Choroid plexus epithelial cell (primary cell): ENCODE results near the gene SERPINF2.

Experiments
- DNase-seq: peaks from one replicate; pipeline ENCODE4 v3.0.0-alpha.2; 2010; ENCODE audit warnings: low read depth
- H3K4me3 ChIP-seq: 2 replicates; pipeline ENCODE4 v1.5.1; 2011; ENCODE audit warnings: low read depth, mild to moderate bottlenecking, control low read depth, low read length, moderate library complexity
- CTCF ChIP-seq: conservative IDR thresholded peaks from 2 replicates; pipeline ENCODE4 v1.5.1; 2011; ENCODE audit warnings: low read depth, mild to moderate bottlenecking, control low read depth, inconsistent platforms, low read length, moderate library complexity

SERPINF2 gene

GRCh38 chr17:1776857-1777256 lies 34.2 kb downstream of the SERPINF2 start:
- no peak overlapping the region for H3K4me3 ChIP-seq
- no peak for TF ChIP-seq CTCF

GRCh38 chr17:1779571-1780131 lies 37.0 kb downstream of the SERPINF2 start:
- TF ChIP-seq CTCF, result no peak
- H3K4me3 ChIP-seq, result no peak overlapping the region
- peak; percentile 98 for DNase-seq

More at GRCh38 chr17:1776857-1777256, 34.2 kb downstream of the SERPINF2 start:
- no peak for DNase-seq

GRCh38 chr17:1782171-1782567 lies 39.5 kb downstream of the SERPINF2 start:
- H3K4me3 ChIP-seq, result no peak overlapping the region
- no peak for DNase-seq
- no peak for TF ChIP-seq CTCF

GRCh38 chr17:1783271-1783670 lies 40.6 kb downstream of the SERPINF2 start:
- H3K4me3 ChIP-seq, result no peak overlapping the region
- TF ChIP-seq CTCF, result no peak

GRCh38 chr17:1783834-1784611 lies 41.4 kb downstream of the SERPINF2 start:
- TF ChIP-seq CTCF, result peak; percentile 84
- DNase-seq, result peak; percentile 83
- H3K4me3 ChIP-seq, result no peak overlapping the region

More at GRCh38 chr17:1783271-1783670, 40.6 kb downstream of the SERPINF2 start:
- DNase-seq, result no peak

DNA sequence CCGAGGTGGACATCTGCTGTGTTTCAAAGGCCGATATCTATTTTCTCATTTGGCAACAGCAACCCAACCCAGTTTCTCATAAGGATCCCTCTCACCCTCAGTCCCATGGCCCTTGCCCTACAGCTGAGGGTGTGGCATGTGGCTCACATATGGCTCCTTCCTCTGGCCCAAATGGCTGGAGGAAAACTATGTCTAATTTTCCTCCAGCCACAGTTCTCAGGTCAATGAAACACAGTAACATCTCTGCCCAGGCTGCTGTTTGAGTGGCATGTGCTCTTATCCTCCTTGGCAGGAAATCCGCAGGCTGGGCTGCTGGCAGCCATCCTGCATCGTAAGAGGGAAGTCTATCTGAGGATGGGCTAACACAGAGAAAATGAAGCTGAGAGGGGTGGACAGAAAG lies 43.3 kb downstream of the SERPINF2 start:
- no peak overlapping the region for H3K4me3 ChIP-seq
- no peak for DNase-seq
- TF ChIP-seq CTCF, result no peak

GRCh38 chr17:1786708-1787107 lies 44.0 kb downstream of the SERPINF2 start:
- DNase-seq, result no peak
- TF ChIP-seq CTCF, result no peak
- no peak overlapping the region for H3K4me3 ChIP-seq
